HepG2 (cell line): ENCODE measurements around the gene POLR1H. TPM values are rescaled to one million over a fixed set of nuclear protein-coding genes. Genes with fewer than 3 reads are reported as not detected.

ENCODE experiments used
- AHDC1 ChIP-seq: sonication (generic); formaldehyde crosslinking; IDR thresholded peaks from 2 replicates; pipeline ENCODE4 v1.5.1; 2020; ENCODE audit warnings: mild to moderate bottlenecking, missing genetic modification reagents, borderline replicate concordance
- CSRNP1 ChIP-seq: sonication (generic); formaldehyde crosslinking; IDR thresholded peaks from 2 replicates; pipeline ENCODE4 v1.8.1; 2023; ENCODE audit warnings: mild to moderate bottlenecking, missing genetic modification reagents
- FOXA3 ChIP-seq: IDR thresholded peaks from 2 replicates; pipeline ENCODE4 v1.6.1; 2016; ENCODE audit warnings: missing genetic modification reagents, missing compliant biosample characterization
- FOXJ3 ChIP-seq: sonication (generic); formaldehyde crosslinking; IDR thresholded peaks from 2 replicates; pipeline ENCODE4 v1.4.0; 2020; ENCODE audit warnings: missing genetic modification reagents, mild to moderate bottlenecking, borderline replicate concordance
- JUND ChIP-seq: sonication (generic); formaldehyde crosslinking; IDR thresholded peaks from 2 replicates; pipeline ENCODE4 v1.8.0; 2022; ENCODE audit warnings: mild to moderate bottlenecking, missing genetic modification reagents
- KMT2A ChIP-seq: sonication (generic); formaldehyde crosslinking; IDR thresholded peaks from 2 replicates; pipeline ENCODE4 v1.4.0; 2020; ENCODE audit warnings: missing genetic modification reagents
- MAFF ChIP-seq: IDR thresholded peaks from 2 replicates; pipeline ENCODE4 v1.6.1; 2011; ENCODE audit warnings: low read depth, low read length, improper control_type of control experiment
- MIER2 ChIP-seq: IDR thresholded peaks from 2 replicates; pipeline ENCODE4 v1.6.1; 2016; ENCODE audit warnings: missing biosample characterization, missing genetic modification reagents
- NR2F2 ChIP-seq: IDR thresholded peaks from 2 replicates; pipeline ENCODE4 v1.6.1; 2012; ENCODE audit warnings: low read depth, inconsistent platforms, borderline replicate concordance
- PBX3 ChIP-seq: sonication (generic); formaldehyde crosslinking; IDR thresholded peaks from 2 replicates; pipeline ENCODE4 v1.8.1; 2023; ENCODE audit warnings: missing genetic modification reagents, inconsistent platforms, borderline replicate concordance
- POLR2G ChIP-seq: fragments of 200-400 bp; formaldehyde crosslinking; IDR thresholded peaks from 2 replicates; pipeline ENCODE4 v1.6.1; 2018; ENCODE audit warnings: mild to moderate bottlenecking, low read depth, low read length, moderate library complexity
- RFXANK ChIP-seq: IDR thresholded peaks from 2 replicates; pipeline ENCODE4 v1.6.1; 2016
- SMAD1 ChIP-seq: sonication (generic); formaldehyde crosslinking; IDR thresholded peaks from 2 replicates; pipeline ENCODE4 v1.4.0; 2020; ENCODE audit warnings: missing genetic modification reagents, low read depth, mild to moderate bottlenecking, borderline replicate concordance
- ZMYM3 ChIP-seq: sonication (generic); formaldehyde crosslinking; IDR thresholded peaks from 2 replicates; pipeline ENCODE4 v1.5.1; 2020; ENCODE audit warnings: mild to moderate bottlenecking, missing genetic modification reagents
- ZNF296 ChIP-seq: sonication (generic); formaldehyde crosslinking; conservative IDR thresholded peaks from 2 replicates; pipeline ENCODE4 v1.5.0; 2020; ENCODE audit warnings: mild to moderate bottlenecking, missing genetic modification reagents
- ZNF337 ChIP-seq: sonication (generic); formaldehyde crosslinking; IDR thresholded peaks from 2 replicates; pipeline ENCODE4 v1.5.1; 2020; ENCODE audit warnings: missing genetic modification reagents, low read depth, mild to moderate bottlenecking, borderline replicate concordance
- ZNF354B ChIP-seq: sonication (generic); formaldehyde crosslinking; IDR thresholded peaks from 2 replicates; pipeline ENCODE4 v1.8.0; 2022; ENCODE audit warnings: mild to moderate bottlenecking, missing genetic modification reagents
- ZNF543 ChIP-seq: sonication (generic); formaldehyde crosslinking; IDR thresholded peaks from 2 replicates; pipeline ENCODE4 v1.4.0; 2020; ENCODE audit warnings: mild to moderate bottlenecking, missing genetic modification reagents
- ZNF619 ChIP-seq: sonication (generic); formaldehyde crosslinking; IDR thresholded peaks from 2 replicates; pipeline ENCODE4 v1.4.0; 2020; ENCODE audit warnings: mild to moderate bottlenecking, missing genetic modification reagents
- polyA plus RNA-seq, 8 experiments: library from polyadenylated mRNA; depleted of rRNA in 3 of 8; stranded (reverse) in 7 of 8; unstranded in 1 of 8; fragments of >200 nt; fragmentation: Illumina TruSeq in 4 of 8; extraction: Trizol in 4 of 8; gene quantifications; 2 replicates each; pipeline versions ENCODE4 v1.2.1 to v1.2.3, GENCODE V29; 2011 to 2016; ENCODE audit warnings: low read depth in 4 of 8, missing spikeins in 1 of 8, mixed read lengths in 1 of 8; ENCODE audit not compliant: insufficient read depth in 1 of 8
- total RNA-seq, 5 experiments: library from RNA; depleted of rRNA; stranded (reverse); fragments of >200 nt; fragmentation: Illumina TruSeq; extraction: Trizol; gene quantifications; 2 replicates each; pipeline ENCODE4 v1.2.3, GENCODE V29; 2016; ENCODE audit warnings: low read depth in 1 of 5
- TF ChIP-seq, protein P1 (sequence below): IDR thresholded peaks from 2 replicates; pipeline ENCODE4 v1.6.1; 2016; ENCODE audit warnings: missing compliant biosample characterization, missing genetic modification reagents, borderline replicate concordance
- TF ChIP-seq, protein P2 (sequence below): sonication (generic); formaldehyde crosslinking; IDR thresholded peaks from 2 replicates; pipeline ENCODE4 v1.8.1; 2023; ENCODE audit warnings: mild to moderate bottlenecking, inconsistent platforms, moderate library complexity, missing genetic modification reagents, borderline replicate concordance

The POLR1H gene
- total and polyA plus RNA-seq, 2 of the 13 experiments (the other 11 are each of a cell fraction or from before 2014, with no cell fraction given): 61.4 to 79.8 TPM

GRCh38 chr6:30100154-30100553, 39.1 kb downstream of the POLR1H start (continued):
- no peak for TF ChIP-seq ZNF354B (CRISPR knock-in tag)
- TF ChIP-seq, protein P1, sequence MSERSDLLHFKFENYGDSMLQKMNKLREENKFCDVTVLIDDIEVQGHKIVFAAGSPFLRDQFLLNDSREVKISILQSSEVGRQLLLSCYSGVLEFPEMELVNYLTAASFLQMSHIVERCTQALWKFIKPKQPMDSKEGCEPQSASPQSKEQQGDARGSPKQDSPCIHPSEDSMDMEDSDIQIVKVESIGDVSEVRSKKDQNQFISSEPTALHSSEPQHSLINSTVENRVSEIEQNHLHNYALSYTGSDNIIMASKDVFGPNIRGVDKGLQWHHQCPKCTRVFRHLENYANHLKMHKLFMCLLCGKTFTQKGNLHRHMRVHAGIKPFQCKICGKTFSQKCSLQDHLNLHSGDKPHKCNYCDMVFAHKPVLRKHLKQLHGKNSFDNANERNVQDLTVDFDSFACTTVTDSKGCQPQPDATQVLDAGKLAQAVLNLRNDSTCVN: no peak
- TF ChIP-seq MAFF: no peak
- no peak for TF ChIP-seq FOXA3 (CRISPR knock-in tag)
- no peak for TF ChIP-seq ZNF619 (CRISPR knock-in tag)
- TF ChIP-seq MIER2 (CRISPR knock-in tag): no peak
- TF ChIP-seq POLR2G: no peak
- no peak for TF ChIP-seq JUND (CRISPR knock-in tag)
- TF ChIP-seq FOXJ3: no peak
- no peak for TF ChIP-seq KMT2A (CRISPR knock-in tag)
- no peak for TF ChIP-seq PBX3
- no peak for TF ChIP-seq CSRNP1
- TF ChIP-seq NR2F2: no peak
- 0 out of 2 replicates have a peak, but pooled peaks have one; percentile 4 for TF ChIP-seq ZNF337 (CRISPR knock-in tag)
- TF ChIP-seq, protein P2, sequence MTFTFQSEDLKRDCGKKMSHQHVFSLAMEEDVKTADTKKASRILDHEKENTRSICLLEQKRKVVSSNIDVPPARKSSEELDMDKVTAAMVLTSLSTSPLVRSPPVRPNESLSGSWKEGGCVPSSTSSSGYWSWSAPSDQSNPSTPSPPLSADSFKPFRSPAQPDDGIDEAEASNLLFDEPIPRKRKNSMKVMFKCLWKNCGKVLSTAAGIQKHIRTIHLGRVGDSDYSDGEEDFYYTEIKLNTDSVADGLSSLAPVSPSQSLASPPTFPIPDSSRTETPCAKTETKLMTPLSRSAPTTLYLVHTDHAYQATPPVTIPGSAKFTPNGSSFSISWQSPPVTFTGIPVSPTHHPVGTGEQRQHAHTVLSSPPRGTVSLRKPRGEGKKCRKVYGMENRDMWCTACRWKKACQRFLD: no peak
- TF ChIP-seq ZMYM3: peak; percentile 74
- TF ChIP-seq ZNF296 (CRISPR knock-in tag): no peak
- no peak for TF ChIP-seq SMAD1 (CRISPR knock-in tag)
- TF ChIP-seq RFXANK: no peak
- TF ChIP-seq ZNF543 (CRISPR knock-in tag): no peak
- no peak for TF ChIP-seq AHDC1 (CRISPR knock-in tag)
